Measurements from ENCODE around the gene OXTR.
"Not testable (repeated sequence)": the region's sequence is repeated elsewhere in the genome, so short reads cannot be mapped to it uniquely, and the experiment has no call there.

Gene OXTR

GRCh38 chr3:8739757-8740504 lies 29.5 kb downstream of the OXTR start:
- DNase-seq, result no peak

DNA sequence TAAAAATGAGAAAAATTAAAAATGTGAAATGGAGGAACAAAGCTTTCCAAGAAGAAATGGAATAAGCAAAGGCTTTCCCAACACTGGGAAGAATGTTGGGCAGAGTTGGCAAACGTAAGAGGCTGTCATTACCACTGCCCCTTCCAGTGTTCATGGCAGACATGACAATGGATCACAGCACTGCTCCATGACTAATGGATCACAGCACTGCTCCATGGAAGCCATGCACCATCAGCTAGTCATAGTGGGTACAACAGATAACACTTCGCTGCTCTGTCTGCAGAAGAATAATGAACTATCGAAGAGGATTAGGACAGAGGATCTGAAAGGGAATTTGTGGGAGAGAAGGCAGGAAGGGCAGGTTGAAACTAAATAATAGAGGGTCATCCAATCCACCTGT lies 30.8 kb downstream of the OXTR start:
- DNase-seq, result no peak

- DNase-seq, result no peak
Observed at GRCh38 chr3:8737823-8738222, 31.6 kb downstream of the OXTR start.

DNA sequence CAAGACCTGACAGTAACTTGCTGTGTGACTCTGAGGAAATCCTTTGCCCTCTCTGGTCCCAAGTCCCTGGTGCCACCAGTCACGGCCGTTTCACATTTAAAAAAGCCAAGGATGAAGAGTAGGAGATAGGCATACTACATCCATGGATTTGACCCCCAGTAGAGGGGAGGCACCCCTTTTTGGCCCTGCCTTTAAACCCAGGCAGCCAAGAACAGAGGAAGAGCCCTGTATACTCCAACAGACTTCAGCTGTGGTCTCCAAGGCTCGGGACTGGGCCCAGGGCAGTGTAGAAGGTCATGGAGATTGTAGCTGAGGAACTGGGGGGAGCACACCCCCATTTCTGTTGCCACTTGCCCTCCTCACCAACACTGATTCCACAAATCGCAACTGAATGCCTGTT lies 32.1 kb downstream of the OXTR start:
- DNase-seq, result no peak

- no peak for DNase-seq
Observed at GRCh38 chr3:8736436-8736835, 33.0 kb downstream of the OXTR start.

DNA sequence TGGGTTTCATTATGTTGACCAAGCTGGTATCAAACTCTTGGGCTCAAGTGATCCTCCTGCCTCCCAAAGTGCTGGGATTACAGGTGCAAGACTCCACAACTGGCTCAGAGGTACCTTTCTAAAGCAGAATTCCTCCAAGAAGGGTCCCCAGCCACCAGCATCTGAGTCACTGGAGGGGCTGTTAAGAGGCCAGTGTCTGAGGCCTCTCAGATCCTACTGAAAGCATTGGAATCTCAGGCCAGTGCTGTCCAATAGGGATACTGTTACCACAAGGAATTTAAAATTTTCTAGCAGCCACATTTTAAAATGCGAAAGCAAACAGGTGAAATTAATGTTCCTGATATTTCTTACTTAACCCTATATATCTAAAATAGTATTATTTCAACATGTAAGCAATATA lies 34.5 kb downstream of the OXTR start:
- no peak for DNase-seq

DNA sequence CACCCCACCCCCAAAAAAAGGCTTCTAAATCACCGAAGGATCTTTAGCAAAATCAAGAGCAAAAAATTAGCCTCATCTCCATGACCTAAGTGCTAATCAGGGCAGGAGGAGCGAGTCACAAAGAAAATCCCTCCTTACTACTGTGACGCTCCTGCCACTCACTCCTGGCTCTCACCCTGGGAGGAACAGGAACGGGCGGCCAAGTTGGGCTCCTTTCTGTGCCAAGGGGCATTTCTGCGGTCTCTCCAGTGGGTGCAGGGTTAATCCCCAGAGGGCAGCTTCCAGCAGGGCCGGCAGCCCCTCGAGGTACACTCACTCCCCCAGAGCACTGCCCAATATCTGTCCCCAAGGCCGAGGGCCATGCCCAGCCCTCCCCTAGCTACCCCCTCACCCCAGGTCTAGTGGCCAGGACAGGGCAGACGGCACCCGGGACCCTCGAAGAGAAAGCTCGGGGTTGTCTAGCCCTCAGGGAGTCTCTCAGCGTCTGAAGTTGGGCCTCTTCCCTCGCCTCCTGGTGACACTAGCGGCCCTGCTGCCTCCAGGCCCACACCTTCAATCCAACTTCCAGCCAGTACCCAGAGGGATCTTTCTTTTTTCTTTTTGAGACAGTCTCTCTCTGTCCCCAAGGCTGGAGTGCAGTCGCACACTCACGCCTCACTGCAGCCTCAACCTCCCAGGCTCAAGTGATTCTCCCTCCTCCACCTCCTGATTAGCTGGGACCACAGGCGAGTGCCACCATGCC lies 35.1 kb downstream of the OXTR start:
- no peak for DNase-seq

DNA sequence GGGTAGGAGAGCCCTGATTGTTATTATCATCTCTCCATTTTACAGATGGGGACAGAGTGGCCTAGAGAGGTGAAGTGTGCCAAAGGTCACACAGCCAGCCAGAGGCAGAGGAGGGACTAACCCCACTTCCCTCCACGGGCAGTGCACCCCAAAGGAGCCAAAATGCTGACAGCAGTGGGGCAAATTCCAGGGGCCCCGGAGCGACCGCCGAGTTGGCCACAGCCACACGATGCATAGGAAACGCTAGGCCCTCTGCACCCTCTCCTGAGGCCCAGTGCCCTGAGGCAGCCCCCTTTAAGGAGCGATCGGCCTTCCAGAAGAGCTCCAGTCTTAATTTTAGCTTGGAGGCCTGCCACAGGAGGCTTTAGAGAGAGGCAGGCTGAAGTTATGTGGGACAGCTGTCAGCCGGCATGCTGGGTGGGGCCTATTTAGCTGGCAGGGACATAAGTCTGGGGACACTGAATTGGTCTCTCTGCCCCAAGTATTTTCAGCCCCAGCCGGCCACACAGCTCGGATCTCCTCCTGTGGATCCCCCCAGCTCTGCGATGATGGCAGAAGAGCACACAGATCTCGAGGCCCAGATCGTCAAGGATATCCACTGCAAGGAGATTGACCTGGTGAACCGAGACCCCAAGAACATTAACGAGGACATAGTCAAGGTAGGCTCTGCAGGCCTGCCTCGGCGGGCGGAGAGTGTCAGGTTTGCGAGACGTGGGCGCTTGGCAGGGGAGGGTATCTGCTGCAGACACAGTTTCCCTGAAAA lies 35.9 kb downstream of the OXTR start, which contains the start of gene CAV3:
Gene CAV3, plus strand, starts transcription at position 471 of the 763 bp plus-strand sequence. Its CDS starts 75 bp downstream, at position 546.
- DNase-seq, result no peak

DNA sequence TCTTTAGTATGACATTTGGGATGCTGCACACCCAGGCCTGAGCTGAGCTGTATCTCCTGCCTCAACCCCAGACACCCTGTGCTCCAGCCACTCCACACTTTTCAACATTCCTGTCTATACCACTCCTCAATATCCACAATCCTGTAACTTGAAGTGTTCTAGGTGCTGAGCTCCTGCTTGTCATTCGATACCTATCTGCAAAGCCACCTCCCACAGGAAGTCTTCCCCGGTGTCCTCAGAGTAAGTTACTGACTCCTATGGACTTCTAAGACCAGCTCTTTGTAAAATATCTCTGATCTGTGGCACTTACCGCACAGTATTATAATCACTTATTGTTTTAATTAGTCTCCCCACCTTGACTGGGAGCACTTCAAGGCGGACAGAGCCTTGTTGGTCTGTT lies 37.0 kb downstream of the OXTR start:
- DNase-seq, result no peak

DNA sequence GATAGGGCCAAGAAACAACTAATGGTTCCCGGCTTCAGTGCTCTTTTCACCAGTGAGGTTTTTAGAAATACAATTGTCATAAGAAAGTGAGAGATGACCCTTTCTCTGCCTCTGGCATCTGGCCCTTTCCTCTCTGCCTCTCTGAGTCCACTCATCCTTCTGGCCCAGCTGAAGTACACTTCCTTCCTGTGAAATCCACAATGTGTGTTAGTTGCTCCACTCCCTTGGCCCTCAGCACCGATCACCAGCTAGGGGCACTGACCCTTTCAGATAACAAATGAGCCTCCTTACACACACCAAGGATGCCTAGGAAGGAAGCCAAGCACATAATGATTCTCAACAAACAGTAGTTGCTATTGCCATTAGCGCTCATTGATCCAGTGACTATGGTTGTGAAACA lies 38.8 kb downstream of the OXTR start:
- no peak for DNase-seq

DNA sequence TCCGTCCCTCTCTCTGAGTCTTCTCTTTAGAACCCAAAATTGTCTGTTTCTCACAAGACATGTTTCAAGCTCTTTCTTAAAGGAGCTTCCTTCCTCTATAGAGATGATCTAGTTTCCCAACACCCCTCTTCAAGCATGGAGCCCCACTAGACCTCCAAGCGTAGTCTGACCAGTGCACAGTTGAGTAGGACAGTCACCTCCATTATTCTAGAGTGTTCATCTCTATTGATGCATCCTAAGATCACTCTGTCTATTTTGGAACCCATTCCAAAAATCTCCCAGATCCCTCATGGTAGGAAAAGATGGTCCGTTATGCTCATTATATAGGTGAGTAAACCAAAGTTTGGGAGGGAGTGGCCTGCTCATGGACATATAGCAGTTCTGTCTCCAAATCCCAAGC lies 39.9 kb downstream of the OXTR start:
- DNase-seq, result no peak

DNA sequence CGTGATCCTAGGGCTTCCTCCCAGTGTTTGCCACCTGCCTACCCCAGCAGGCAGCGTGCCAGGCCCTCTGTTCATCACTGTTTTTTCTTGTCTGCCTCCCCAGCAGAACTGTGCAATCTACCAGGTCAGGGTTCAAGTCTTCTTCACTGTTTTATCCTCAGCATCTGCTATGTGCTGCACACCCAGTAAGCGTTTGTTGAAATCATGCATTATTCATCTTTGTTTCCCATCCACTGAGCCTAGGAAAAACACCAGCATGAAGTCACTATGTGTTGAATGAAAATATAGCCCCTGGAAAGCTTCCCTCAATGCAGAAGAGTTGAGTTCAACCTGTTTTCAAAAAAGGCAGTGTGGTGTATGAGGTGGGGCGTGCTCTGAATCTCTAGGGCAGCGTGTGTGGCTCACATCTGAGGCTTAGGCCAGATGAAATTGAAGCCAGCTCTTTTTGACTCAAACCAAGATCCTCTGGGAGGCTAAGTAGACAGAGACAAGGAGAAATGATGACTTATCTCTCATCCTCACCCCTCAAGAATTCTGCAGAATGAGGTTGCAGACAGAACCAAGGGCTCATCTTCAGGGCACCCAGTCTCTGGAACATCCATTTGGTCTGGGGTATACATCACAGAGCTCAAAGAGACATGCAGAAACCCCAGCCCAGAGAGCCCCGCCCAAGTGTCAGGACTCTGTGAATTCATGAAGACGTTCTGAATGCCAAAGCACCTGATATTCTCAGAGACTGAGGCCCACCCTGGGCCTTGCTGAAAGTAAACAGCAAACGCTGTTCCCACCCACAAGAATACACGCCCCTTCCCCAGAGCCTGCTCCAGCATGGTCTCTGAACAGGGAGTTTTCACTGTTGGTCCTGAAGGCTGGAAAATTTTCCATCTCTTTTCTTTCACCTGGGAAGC lies 41.6 kb downstream of the OXTR start:
- no peak for DNase-seq

DNA sequence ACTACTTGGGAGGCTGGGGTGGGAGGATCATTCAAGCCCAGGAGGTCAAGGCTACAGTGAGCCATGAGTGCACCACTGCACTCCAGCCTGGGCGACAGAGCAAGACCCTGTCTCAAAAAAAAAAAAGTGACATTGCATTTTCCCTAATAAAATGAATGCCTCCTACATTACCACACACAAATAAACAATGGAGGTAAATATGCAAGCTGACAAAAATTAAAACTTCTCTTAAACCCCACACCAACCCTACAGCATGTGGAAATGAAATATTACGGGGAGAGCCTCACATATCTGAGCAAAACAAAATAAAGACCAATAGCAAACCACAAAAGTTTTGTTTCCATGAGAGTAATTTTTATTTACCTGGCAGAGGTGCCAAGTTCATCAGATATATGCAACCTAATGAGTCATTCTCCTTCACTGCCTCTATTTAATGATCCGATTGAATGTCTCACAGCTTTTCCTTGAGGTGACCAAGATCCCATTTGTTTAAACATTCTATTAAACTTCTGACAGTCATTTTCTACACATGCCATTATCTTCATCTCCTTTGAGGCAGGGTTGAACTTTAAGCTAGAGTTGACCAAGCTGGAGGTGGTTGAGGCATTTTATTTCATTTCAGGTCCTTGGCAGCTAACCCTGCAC lies 45.2 kb downstream of the OXTR start:
- no peak for DNase-seq

- DNase-seq, result no peak
Observed at GRCh38 chr3:8723612-8724011, 45.8 kb downstream of the OXTR start.

DNA sequence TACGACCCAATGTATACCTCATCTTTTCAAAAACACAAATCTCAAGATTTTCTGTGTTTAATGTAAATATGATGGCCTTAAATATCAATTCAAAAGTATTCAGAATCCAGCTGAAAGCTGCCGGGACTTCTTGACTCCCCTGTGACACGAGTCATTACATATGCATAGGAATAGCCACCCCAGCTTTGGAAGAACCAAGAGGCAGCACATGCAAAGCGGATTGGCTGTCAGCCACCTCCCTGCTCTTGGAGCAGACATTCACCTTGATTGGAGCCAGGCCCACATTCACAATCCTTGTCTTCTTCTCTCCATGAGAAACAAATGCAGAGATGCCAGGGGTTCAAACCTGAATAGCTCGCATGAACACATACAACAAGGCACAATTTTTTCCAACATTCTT lies 46.6 kb downstream of the OXTR start:
- no peak for DNase-seq

- not testable (repeated sequence) for DNase-seq
Observed at GRCh38 chr3:8715757-8716156, 53.7 kb downstream of the OXTR start.

DNA sequence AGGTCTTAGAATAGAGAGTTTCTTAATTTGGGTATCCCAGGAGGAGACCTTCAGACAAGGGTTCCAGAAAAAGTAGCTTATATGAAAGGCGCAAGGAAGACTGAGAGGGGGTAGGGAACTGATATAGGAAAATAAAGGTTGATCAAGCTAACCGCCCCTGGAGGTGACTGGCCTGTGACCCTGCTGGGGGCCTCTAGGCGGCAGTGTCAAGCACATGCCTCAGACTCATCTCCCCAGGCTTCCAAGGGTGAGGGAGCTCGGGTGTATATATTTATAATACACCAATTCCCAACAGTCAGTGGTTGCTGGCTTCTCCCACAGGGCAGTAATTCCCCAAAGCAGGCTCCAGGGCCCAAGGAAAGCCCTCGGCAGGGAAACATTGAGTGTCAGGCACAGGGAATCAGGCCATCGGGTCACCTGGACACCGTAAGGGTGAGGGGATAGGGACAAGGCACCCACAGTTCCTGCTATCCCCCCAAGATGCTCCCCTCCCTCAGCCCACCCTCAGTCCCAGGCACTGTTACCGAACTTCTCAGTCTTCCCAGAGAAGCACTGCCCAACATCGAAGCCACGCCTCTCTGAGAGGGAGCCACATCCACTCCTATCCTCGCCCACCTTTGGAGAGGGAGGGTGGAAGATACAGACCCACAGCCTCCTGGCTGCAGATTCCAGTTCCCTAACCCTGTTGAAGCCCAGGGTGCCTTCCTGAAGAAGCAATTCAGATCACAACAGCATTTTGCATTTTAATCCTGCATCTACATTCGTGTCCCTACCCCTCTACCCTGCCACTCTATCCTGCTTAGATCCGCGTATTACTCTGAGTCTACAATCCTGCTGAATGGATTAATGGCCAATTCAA lies 55.3 kb downstream of the OXTR start:
- no peak for DNase-seq

GRCh38 chr3:8712908-8713255 lies 56.5 kb downstream of the OXTR start:
- DNase-seq, result no peak

GRCh38 chr3:8712045-8712907 lies 57.1 kb downstream of the OXTR start:
- DNase-seq, result no peak

Measured in NCI-H2227 treated with DMSO at 0.1 percent for 48 hours (cell line).